Keratinocyte (primary cell): Measurements from ENCODE around the gene FGFR3. TPM values are rescaled to one million over a fixed set of nuclear protein-coding genes. Genes with fewer than 3 reads are reported as not detected.

ENCODE experiments used
- DNase-seq: peaks from one replicate; pipeline ENCODE4 v3.0.0-alpha.2; 2011; ENCODE audit warnings: low read depth, missing footprints, low spot score
- FAIRE-seq: peaks from 2 replicates; lab custom pipeline; 2011; peaks lifted over from hg19 to GRCh38; lab: Jason Lieb, UNC
- H2AFZ ChIP-seq: 2 replicates; pipeline ENCODE4 v1.6.0; 2012; ENCODE audit warnings: low read length, control low read depth, inconsistent platforms; ENCODE audit not compliant: control insufficient read depth
- H3K27ac ChIP-seq: 2 replicates; pipeline ENCODE4 v1.5.1; 2011; ENCODE audit warnings: low read length; ENCODE audit not compliant: control insufficient read depth, insufficient read depth
- H3K27me3 ChIP-seq: 3 replicates; pipeline ENCODE4 v1.6.0; 2011; ENCODE audit warnings: low read length; ENCODE audit not compliant: control insufficient read depth, insufficient read depth; ENCODE audit errors: extremely low read depth
- H3K36me3 ChIP-seq, 2 experiments: 2 replicates in 1 of 2; 3 replicates in 1 of 2; pipeline ENCODE4 v1.5.1; 2011; ENCODE audit warnings: low read length in 2 of 2, mild to moderate bottlenecking in 1 of 2; ENCODE audit not compliant: control insufficient read depth in 2 of 2, insufficient read depth in 2 of 2; ENCODE audit errors: extremely low read depth in 1 of 2
- H3K4me1 ChIP-seq: 3 replicates; pipeline ENCODE4 v1.5.1; 2011; ENCODE audit warnings: low read length; ENCODE audit not compliant: control insufficient read depth, insufficient read depth; ENCODE audit errors: extremely low read depth
- H3K4me2 ChIP-seq: 3 replicates; pipeline ENCODE4 v1.6.0; 2011; ENCODE audit warnings: low read depth, low read length; ENCODE audit not compliant: control insufficient read depth, insufficient read depth; ENCODE audit errors: extremely low read depth
- H3K4me3 ChIP-seq, 3 experiments: fragments of 200-600 bp in 1 of 3; sonication (generic) in 1 of 3; 2 replicates in 2 of 3; 3 replicates in 1 of 3; pipeline ENCODE4 v1.5.1; 2011 to 2016; ENCODE audit warnings: low read length in 3 of 3, mild to moderate bottlenecking in 3 of 3, control low read depth in 2 of 3, inconsistent platforms in 1 of 3, low read depth in 1 of 3, mixed read lengths in 1 of 3, mixed run types in 1 of 3, moderate library complexity in 1 of 3; ENCODE audit not compliant: control insufficient read depth in 2 of 3, insufficient read depth in 2 of 3; ENCODE audit errors: extremely low read depth in 1 of 3
- H3K79me2 ChIP-seq: 2 replicates; pipeline ENCODE4 v1.6.0; 2012; ENCODE audit warnings: low read length; ENCODE audit not compliant: control insufficient read depth, insufficient read depth
- H3K9ac ChIP-seq: 3 replicates; pipeline ENCODE4 v1.6.0; 2011; ENCODE audit warnings: low read length; ENCODE audit not compliant: control insufficient read depth, insufficient read depth; ENCODE audit errors: extremely low read depth
- H3K9me1 ChIP-seq: 3 replicates; pipeline ENCODE4 v1.6.0; 2011; ENCODE audit warnings: low read length; ENCODE audit not compliant: control insufficient read depth, insufficient read depth; ENCODE audit errors: extremely low read depth
- H3K9me3 ChIP-seq: 2 replicates; pipeline ENCODE4 v1.5.1; 2012; ENCODE audit warnings: low read depth, low read length; ENCODE audit not compliant: control insufficient read depth
- H4K20me1 ChIP-seq: 3 replicates; pipeline ENCODE4 v1.6.0; 2011; ENCODE audit warnings: low read length; ENCODE audit not compliant: control insufficient read depth, insufficient read depth; ENCODE audit errors: extremely low read depth
- CTCF ChIP-seq, 3 experiments: IDR thresholded peaks in 1 of 3; conservative IDR thresholded peaks in 1 of 3; optimal IDR thresholded peaks in 1 of 3; 2 replicates in 2 of 3; 3 replicates in 1 of 3; pipeline versions ENCODE3 to v1.5.1; 2011; ENCODE audit warnings: low read length in 3 of 3, mild to moderate bottlenecking in 3 of 3, moderate library complexity in 2 of 3, control low read depth in 1 of 3, inconsistent platforms in 1 of 3; ENCODE audit not compliant: insufficient read depth in 2 of 3; ENCODE audit errors: extremely low read depth in 1 of 3
- EZH2 ChIP-seq: IDR thresholded peaks from one replicate; pipeline ENCODE4 v1.6.1; 2012; ENCODE audit warnings: inconsistent platforms, mild to moderate bottlenecking, low read length, moderate library complexity
- dilution Hi-C: fragments of 300-500 bp; cut with MboI; formaldehyde crosslinking; loops from one replicate; pipeline ENCODE4 v1.7.0; 2020; ENCODE audit warnings: low sequenced_read_pairs; ENCODE audit not compliant: extremely low pct_ligation_motif_present
- polyA plus RNA-seq, 5 experiments: library from polyadenylated mRNA; depleted of rRNA in 3 of 5; stranded (reverse) in 3 of 5; stranded (forward) in 1 of 5; unstranded in 1 of 5; fragments of >200 nt; gene quantifications; 1 replicate in 1 of 5; 2 replicates in 3 of 5; 3 replicates in 1 of 5; pipeline versions ENCODE4 v1.2.1 to v1.2.3, GENCODE V29; 2011 to 2012; ENCODE audit warnings: missing spikeins in 2 of 5, low read depth in 1 of 5, low replicate concordance in 1 of 5

The FGFR3 gene
- polyA plus RNA-seq, 1 donor (not counting 4 experiments of a cell fraction or from before 2014, with no cell fraction given) = 45.2 TPM

GRCh38 chr4:1751155-1751918 lies 41.8 kb upstream of the FGFR3 start:
- Histone ChIP-seq H3K4me3 (no peak overlapping the region), H3K4me2 (peak overlapping the region; percentile 77), H3K9me3 (no peaks in the 10 kb centered on the region), H3K4me1 (peaks cover 47% of the 10 kb centered on the region), H3K27ac (peak overlapping the region; percentile 70), H3K9ac (peak overlapping the region; percentile 68), H4K20me1 (no peaks in the 10 kb centered on the region), H3K9me1 (no peaks in the 10 kb centered on the region), H3K27me3 (no peaks in the 10 kb centered on the region), H3K36me3 (no peaks in the 10 kb centered on the region), H2AFZ (peak overlapping the region; percentile 43), H3K79me2 (no peaks in the 10 kb centered on the region)
- dilution Hi-C loops = no loop called here
- DNase-seq = no peak
- TF ChIP-seq EZH2 (no peak), CTCF (optimal IDR thresholded peaks at IDR 0.05 in 1 of 3, IDR thresholded peaks at IDR 0.05 in 1 of 3, conservative IDR thresholded peaks at IDR 0.05 in 1 of 3; ENCODE audit: extremely low read depth in 1 of 3, insufficient read depth in 2 of 3, low read length in 3 of 3) (no peak)
- FAIRE-seq = no peak

- Histone ChIP-seq H3K9me1 (no peaks in the 10 kb centered on the region), H3K36me3 (no peaks in the 10 kb centered on the region), H3K9me3 (no peaks in the 10 kb centered on the region), H3K4me3 (peak overlapping the region in 1 of 3 experiments; percentile 45), H3K4me2 (peak overlapping the region; percentile 77), H3K4me1 (peaks cover 47% of the 10 kb centered on the region), H4K20me1 (no peaks in the 10 kb centered on the region), H3K79me2 (no peaks in the 10 kb centered on the region), H3K9ac (peak overlapping the region; percentile 68), H2AFZ (peak overlapping the region; percentile 54), H3K27me3 (no peaks in the 10 kb centered on the region), H3K27ac (peak overlapping the region; percentile 70)
- TF ChIP-seq EZH2 = no peak
- TF ChIP-seq CTCF (optimal IDR thresholded peaks at IDR 0.05 in 1 of 3, IDR thresholded peaks at IDR 0.05 in 1 of 3, conservative IDR thresholded peaks at IDR 0.05 in 1 of 3; ENCODE audit: extremely low read depth in 1 of 3, insufficient read depth in 2 of 3, low read length in 3 of 3) = no peak
- dilution Hi-C loops = no loop called here
- DNase-seq (no peak), FAIRE-seq (no peak)
Observed at GRCh38 chr4:1751919-1752283, 41.2 kb upstream of the FGFR3 start.
